GM18951 (cell line): Measurements from ENCODE around the gene EXT2.

Experiments used
- POLR2A ChIP-seq: IDR thresholded peaks from 4 replicates; pipeline ENCODE4 v1.6.1; 2011; ENCODE audit warnings: mild to moderate bottlenecking; ENCODE audit not compliant: insufficient read length, insufficient read depth; ENCODE audit errors: extremely low read depth
- in situ Hi-C: fragments of 300-500 bp; cut with MboI; formaldehyde crosslinking; loops from one replicate; pipeline ENCODE4 v1.12.0; 2022; ENCODE audit warnings: low sequenced_read_pairs, mixed read lengths, inconsistent platforms; ENCODE audit not compliant: unreplicated experiment

Gene EXT2

GRCh38 chr11:44192462-44193100, 97.1 kb downstream of the EXT2 start:
- TF ChIP-seq POLR2A = no peak

GRCh38 chr11:44193856-44194255, 98.4 kb downstream of the EXT2 start:
- in situ Hi-C loops = no loop called here
- TF ChIP-seq POLR2A = no peak

More at GRCh38 chr11:44192462-44193100, 97.1 kb downstream of the EXT2 start:
- in situ Hi-C loops = no loop called here

GRCh38 chr11:44198146-44198724, 102.8 kb downstream of the EXT2 start:
- in situ Hi-C loops = no loop called here
- TF ChIP-seq POLR2A = no peak

GRCh38 chr11:44199298-44199697, 103.8 kb downstream of the EXT2 start:
- in situ Hi-C loops = no loop called here
- no peak for TF ChIP-seq POLR2A

- in situ Hi-C loops = no loop called here
- no peak for TF ChIP-seq POLR2A
These were observed 104.3 kb downstream of the EXT2 start for GRCh38 chr11:44199816-44200215.

GRCh38 chr11:44203270-44204043, 108.0 kb downstream of the EXT2 start:
- in situ Hi-C loops = no loop called here
- TF ChIP-seq POLR2A = no peak

GRCh38 chr11:44205352-44205751, 109.9 kb downstream of the EXT2 start:
- no peak for TF ChIP-seq POLR2A
- in situ Hi-C loops = no loop called here

- TF ChIP-seq POLR2A = no peak
- in situ Hi-C loops = no loop called here
These were observed 110.4 kb downstream of the EXT2 start for GRCh38 chr11:44205836-44206235.

- TF ChIP-seq POLR2A = no peak
- in situ Hi-C loops = no loop called here
These were observed 111.8 kb downstream of the EXT2 start for GRCh38 chr11:44207292-44207691.

- TF ChIP-seq POLR2A = no peak
- in situ Hi-C loops = no loop called here
These were observed 113.6 kb downstream of the EXT2 start for GRCh38 chr11:44208976-44209603.

GRCh38 chr11:44212128-44212527, 116.7 kb downstream of the EXT2 start:
- TF ChIP-seq POLR2A = no peak
- in situ Hi-C loops = no loop called here

GRCh38 chr11:44213148-44213547, 117.7 kb downstream of the EXT2 start:
- TF ChIP-seq POLR2A = no peak
- in situ Hi-C loops = no loop called here

GRCh38 chr11:44217432-44217831, 122.0 kb downstream of the EXT2 start:
- TF ChIP-seq POLR2A = no peak
- in situ Hi-C loops = no loop called here
